Measurements from ENCODE around the gene THSD7A. TPM values are rescaled to one million over a fixed set of nuclear protein-coding genes. Genes with fewer than 3 reads are reported as not detected.

The THSD7A gene
- total and polyA plus RNA-seq, 2 of the 13 experiments (the other 11 are each of a cell fraction or from before 2014, with no cell fraction given) = 0.01 to 0.07 TPM

DNA sequence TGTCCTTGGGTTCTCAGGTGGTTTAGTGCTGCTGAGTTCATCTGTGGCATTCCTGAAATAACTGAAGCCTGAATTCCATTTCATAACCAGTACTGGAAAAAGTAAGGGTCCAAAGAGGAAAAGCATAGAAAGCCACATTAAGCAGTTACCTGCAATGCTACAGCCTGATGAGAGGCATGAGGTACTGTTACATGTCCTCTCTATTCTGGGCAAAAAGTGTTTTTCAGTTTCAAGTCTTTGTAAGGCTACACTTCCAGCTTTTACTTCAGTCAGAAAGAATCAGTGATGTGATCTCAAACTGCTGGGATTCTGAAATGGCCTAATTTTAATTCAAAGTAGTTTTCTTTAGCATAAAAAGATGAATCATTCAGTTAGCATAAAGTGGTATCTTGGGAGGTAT is 488.9 kb downstream of the THSD7A start:
- Histone ChIP-seq H3K9ac (ENCODE audit: insufficient read depth, low read depth, low read length) (no peak overlapping the region), H3K79me2 (ENCODE audit: insufficient read depth, low read length) (no peaks in the 10 kb centered on the region), H3K27ac (ENCODE audit: extremely low read length, insufficient read depth, low read length) (no peak overlapping the region), H3K27me3 (ENCODE audit: control insufficient read depth in 1 of 2, insufficient read depth in 2 of 2, low read length in 2 of 2) (no peaks in the 10 kb centered on the region; a peak in 1 of 5 replicates), H3K4me1 (ENCODE audit: insufficient read depth, low read length) (0 out of 2 replicates have a peak, but pooled peaks cover 7% of the 10 kb centered on the region), H3K36me3 (replicated peaks in 1 of 2; ENCODE audit: control insufficient read depth in 1 of 2, insufficient read depth in 2 of 2, low read length in 2 of 2) (no peaks in the 10 kb centered on the region), H3K9me3 (ENCODE audit: low read length) (no peaks in the 10 kb centered on the region), H4K20me1 (ENCODE audit: insufficient read depth, low read length) (no peaks in the 10 kb centered on the region), H3K4me3 (replicated peaks in 1 of 3; ENCODE audit: insufficient read depth in 1 of 3, low read depth in 2 of 3, low read length in 3 of 3) (no peak overlapping the region), H2AFZ (ENCODE audit: low read length) (no peak overlapping the region), H3K4me2 (ENCODE audit: low read depth, low read length) (no peak overlapping the region)
- ATAC-seq = no peak; the same call in 2 of the 3 replicates
- POLR2A ChIA-PET = no interaction called here
- CTCF ChIA-PET (ENCODE audit: low intra/inter-chr PET ratio, low total read pairs) = no interaction called here
- intact Hi-C loops (cut with micrococcal nuclease; ENCODE audit: unreplicated experiment) = loop anchor here (5.0 kb wide), 2 partner anchors 456 to 706 kb away; no protein-coding TSS in a partner anchor
- BruUV-seq (replicated peaks) = no TSS peak
- in situ Hi-C loops (cut with HindIII; ENCODE audit: extremely low pct_ligation_motif_present, low pct_unique_long_range_greater_than_20kb) = no loop called here
- TF ChIP-seq ZSCAN30 (CRISPR knock-in tag; IDR thresholded peaks at IDR 0.05) (no peak), KDM3A (CRISPR knock-in tag; IDR thresholded peaks at IDR 0.05; ENCODE audit: low read depth) (no peak), MAFF (IDR thresholded peaks at IDR 0.05; ENCODE audit: low read depth, low read length) (no peak), KDM5B (CRISPR knock-in tag; IDR thresholded peaks at IDR 0.05; ENCODE audit: borderline replicate concordance) (no peak), RBAK (CRISPR knock-in tag; IDR thresholded peaks at IDR 0.05) (no peak), NFE2 (CRISPR knock-in tag; IDR thresholded peaks at IDR 0.05) (no peak), HNRNPLL (IDR thresholded peaks at IDR 0.05; ENCODE audit: low read depth, low read length, poor library complexity, severe bottlenecking) (no peak), ZNF230 (CRISPR knock-in tag; IDR thresholded peaks at IDR 0.05) (no peak), ZSCAN25 (CRISPR knock-in tag; IDR thresholded peaks at IDR 0.05) (no peak), ZXDC (CRISPR knock-in tag; IDR thresholded peaks at IDR 0.05) (no peak), SMYD3 (CRISPR knock-in tag; IDR thresholded peaks at IDR 0.05) (no peak)
- DNase-seq (ENCODE audit: low spot score) = no peak
- no peak for FAIRE-seq
